OCI-LY7 (cell line): Measurements from ENCODE around the gene MGMT. TPM values are rescaled to one million over a fixed set of nuclear protein-coding genes. Genes with fewer than 3 reads are reported as not detected.

Experiments used
- BruUV-seq: library from RNA; stranded (reverse); fragments of 400-500 nt; replicated peaks from 2 replicates; lab custom pipeline; 2021; lab: Mats Ljungman, UMichigan
- CTCF ChIA-PET: fragments of 300-600 bp; sonication (Branson Sonifier 250); formaldehyde crosslinking; loops from one replicate; lab custom pipeline; 2022; ENCODE audit warnings: antibody characterized with exemption; ENCODE audit not compliant: unreplicated experiment; lab: Charles Lee
- POLR2A ChIA-PET: fragments of 300-600 bp; sonication (Branson Sonifier 250); formaldehyde crosslinking; loops from one replicate; lab custom pipeline; 2022; ENCODE audit warnings: antibody characterized with exemption; lab: Charles Lee
- DNase-seq: peaks from one replicate; pipeline ENCODE4 v3.0.0-alpha.2; 2015; ENCODE audit warnings: low spot score
- H2AFZ ChIP-seq: fragments of 200-600 bp; sonication (generic), shearing (Covaris generic); 2 replicates; pipeline ENCODE4 v1.6.1; 2014; ENCODE audit warnings: mild to moderate bottlenecking, antibody characterized with exemption, low read length, moderate library complexity
- H3K27ac ChIP-seq: fragments of 200-600 bp; sonication (generic); 2 replicates; pipeline ENCODE4 v1.5.1; 2014; ENCODE audit warnings: mixed run types, low read depth, mild to moderate bottlenecking, moderate library complexity, low read length, inconsistent platforms; ENCODE audit not compliant: poor library complexity, severe bottlenecking
- H3K36me3 ChIP-seq: fragments of 200-600 bp; sonication (generic); 2 replicates; pipeline ENCODE4 v1.6.1; 2014; ENCODE audit warnings: mild to moderate bottlenecking, antibody characterized with exemption, low read length, moderate library complexity, mixed read lengths; ENCODE audit not compliant: insufficient read depth
- H3K4me1 ChIP-seq: fragments of 200-600 bp; sonication (generic); 2 replicates; pipeline ENCODE4 v1.5.1; 2014; ENCODE audit warnings: mild to moderate bottlenecking, low read length; ENCODE audit not compliant: insufficient read depth, poor library complexity, severe bottlenecking
- H3K4me2 ChIP-seq: fragments of 200-600 bp; sonication (generic); 2 replicates; pipeline ENCODE4 v1.6.1; 2014; ENCODE audit warnings: mild to moderate bottlenecking, low read length
- H3K4me3 ChIP-seq: fragments of 200-600 bp; sonication (generic); 2 replicates; pipeline ENCODE4 v1.5.1; 2014; ENCODE audit warnings: mild to moderate bottlenecking, low read depth, low read length; ENCODE audit not compliant: poor library complexity, severe bottlenecking
- H3K79me2 ChIP-seq: fragments of 200-600 bp; sonication (generic); 2 replicates; pipeline ENCODE4 v1.6.1; 2016; ENCODE audit warnings: low read depth, mild to moderate bottlenecking, low read length, moderate library complexity, mixed read lengths; ENCODE audit not compliant: insufficient read depth
- H3K9me2 ChIP-seq: fragments of 200-600 bp; sonication (generic); 2 replicates; pipeline ENCODE4 v1.6.1; 2016; ENCODE audit warnings: mild to moderate bottlenecking, low read length, mixed read lengths; ENCODE audit not compliant: insufficient read depth
- H3K9me3 ChIP-seq: fragments of 200-600 bp; sonication (generic); 2 replicates; pipeline ENCODE4 v1.6.1; 2014; ENCODE audit warnings: mild to moderate bottlenecking, mixed run types, low read length, mixed read lengths
- H4K20me1 ChIP-seq: fragments of 200-600 bp; sonication (generic); 2 replicates; pipeline ENCODE4 v1.6.1; 2014; ENCODE audit warnings: mild to moderate bottlenecking, antibody characterized with exemption, low read length, moderate library complexity, mixed read lengths; ENCODE audit not compliant: insufficient read depth
- EZH2phosphoT487 ChIP-seq: fragments of 200-600 bp; sonication (generic); IDR thresholded peaks from 2 replicates; pipeline ENCODE4 v1.6.1; 2018; ENCODE audit warnings: low read depth, borderline replicate concordance, mild to moderate bottlenecking, mixed run types, antibody characterized with exemption, low read length, moderate library complexity, mixed read lengths
- intact Hi-C: fragments of 100-400 bp; cut with micrococcal nuclease; formaldehyde crosslinking; loops from one replicate; pipeline ENCODE4 v1.10.0; 2022; ENCODE audit not compliant: unreplicated experiment
- total RNA-seq, 2 experiments: library from RNA; depleted of rRNA in 1 of 2; stranded (reverse); fragments of >200 nt in 1 of 2; shearing (Covaris generic) in 1 of 2; gene quantifications; 2 replicates each; pipeline ENCODE4 v1.2.3, GENCODE V29; 2014 to 2022
- TF ChIP-seq, protein P1 (sequence below): fragments of 200-600 bp; sonication (generic); conservative IDR thresholded peaks from 2 replicates; pipeline ENCODE4 v1.5.1; 2014; ENCODE audit warnings: mild to moderate bottlenecking, antibody characterized with exemption, low read length, moderate library complexity, mixed read lengths

The MGMT gene
- total RNA-seq, 2 experiments from 2014 or later = 19.7 to 25.0 TPM

DNA sequence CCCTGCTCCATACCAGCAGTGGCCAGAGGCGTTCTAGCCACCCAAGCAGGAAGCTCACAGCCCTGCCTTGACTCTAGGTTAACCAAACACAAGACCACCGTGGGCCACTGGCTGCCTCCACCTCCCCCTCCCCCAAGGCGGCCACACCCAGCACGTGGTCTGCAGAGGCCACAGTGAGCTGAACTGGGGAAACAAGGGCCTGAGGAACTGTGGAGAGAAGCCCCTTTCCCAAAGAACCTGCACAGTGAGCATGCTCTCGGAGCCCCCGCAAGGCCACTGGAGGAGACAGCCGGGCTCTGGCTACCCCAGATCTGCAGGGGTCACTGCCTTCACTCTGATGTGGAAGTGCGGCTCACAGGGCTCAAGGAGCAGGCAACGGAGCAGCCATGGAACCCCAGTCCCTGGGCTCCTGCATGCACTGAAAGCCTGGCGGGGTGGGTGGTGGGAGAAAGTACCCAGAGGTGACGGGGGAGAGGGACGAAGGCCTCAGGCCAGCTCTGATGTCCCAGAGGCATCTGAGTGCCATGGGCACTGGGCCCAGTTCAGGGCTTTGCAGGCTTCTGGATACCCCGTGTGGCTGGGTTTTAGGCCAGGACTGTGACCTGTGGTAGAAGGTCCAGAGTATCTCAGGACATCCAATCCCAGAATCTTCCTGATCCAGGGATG lies 307.8 kb downstream of the MGMT start:
- Histone ChIP-seq H3K9me2 (no peaks in the 10 kb centered on the region), H3K4me1 (no peaks in the 10 kb centered on the region), H3K9me3 (no peaks in the 10 kb centered on the region), H3K79me2 (no peaks in the 10 kb centered on the region), H3K4me2 (no peak overlapping the region), H2AFZ (no peak overlapping the region), H3K4me3 (no peak overlapping the region), H3K27ac (no peak overlapping the region), H3K36me3 (no peaks in the 10 kb centered on the region), H4K20me1 (no peaks in the 10 kb centered on the region)
- no TSS peak for BruUV-seq
- ChIA-PET CTCF (no interaction called here), POLR2A (no interaction called here)
- TF ChIP-seq, protein P1, sequence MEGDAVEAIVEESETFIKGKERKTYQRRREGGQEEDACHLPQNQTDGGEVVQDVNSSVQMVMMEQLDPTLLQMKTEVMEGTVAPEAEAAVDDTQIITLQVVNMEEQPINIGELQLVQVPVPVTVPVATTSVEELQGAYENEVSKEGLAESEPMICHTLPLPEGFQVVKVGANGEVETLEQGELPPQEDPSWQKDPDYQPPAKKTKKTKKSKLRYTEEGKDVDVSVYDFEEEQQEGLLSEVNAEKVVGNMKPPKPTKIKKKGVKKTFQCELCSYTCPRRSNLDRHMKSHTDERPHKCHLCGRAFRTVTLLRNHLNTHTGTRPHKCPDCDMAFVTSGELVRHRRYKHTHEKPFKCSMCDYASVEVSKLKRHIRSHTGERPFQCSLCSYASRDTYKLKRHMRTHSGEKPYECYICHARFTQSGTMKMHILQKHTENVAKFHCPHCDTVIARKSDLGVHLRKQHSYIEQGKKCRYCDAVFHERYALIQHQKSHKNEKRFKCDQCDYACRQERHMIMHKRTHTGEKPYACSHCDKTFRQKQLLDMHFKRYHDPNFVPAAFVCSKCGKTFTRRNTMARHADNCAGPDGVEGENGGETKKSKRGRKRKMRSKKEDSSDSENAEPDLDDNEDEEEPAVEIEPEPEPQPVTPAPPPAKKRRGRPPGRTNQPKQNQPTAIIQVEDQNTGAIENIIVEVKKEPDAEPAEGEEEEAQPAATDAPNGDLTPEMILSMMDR = no peak
- TF ChIP-seq EZH2phosphoT487 = no peak
- intact Hi-C loops = no loop called here
- DNase-seq = no peak

DNA sequence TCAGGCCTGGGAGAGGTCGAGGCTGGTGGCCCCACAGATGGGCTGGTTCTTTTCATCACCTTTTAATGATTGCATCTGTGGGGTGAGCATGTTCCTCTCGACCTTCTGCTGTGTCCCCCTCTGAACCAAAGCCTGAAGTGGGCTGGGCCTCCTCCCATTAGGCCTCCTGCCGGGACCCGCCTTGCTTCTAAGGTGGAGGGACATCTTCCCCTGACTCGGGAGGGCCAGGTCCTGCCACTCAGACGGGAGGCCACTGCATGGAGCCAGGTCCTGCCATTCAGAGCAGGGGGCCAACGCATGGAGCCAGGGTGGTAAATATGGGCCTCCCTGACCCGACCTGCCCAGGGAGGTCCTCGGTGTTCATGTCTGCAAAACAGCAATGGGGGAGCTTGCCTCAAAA lies 308.6 kb downstream of the MGMT start:
- no peak for TF ChIP-seq EZH2phosphoT487
- TF ChIP-seq, protein P1 = no peak
- BruUV-seq = no TSS peak
- ChIA-PET POLR2A (no interaction called here), CTCF (no interaction called here)
- H4K20me1 ChIP-seq = no peaks in the 10 kb centered on the region
- H3K4me3 ChIP-seq = no peak overlapping the region
- DNase-seq = no peak
- no peak overlapping the region for H2AFZ ChIP-seq
- no peak overlapping the region for H3K27ac ChIP-seq
- H3K36me3 ChIP-seq = no peaks in the 10 kb centered on the region
- H3K9me2 ChIP-seq = no peaks in the 10 kb centered on the region
- H3K4me1 ChIP-seq = no peaks in the 10 kb centered on the region
- H3K4me2 ChIP-seq = no peak overlapping the region
- H3K9me3 ChIP-seq = no peaks in the 10 kb centered on the region
- no peaks in the 10 kb centered on the region for H3K79me2 ChIP-seq
- intact Hi-C loops = no loop called here

DNA sequence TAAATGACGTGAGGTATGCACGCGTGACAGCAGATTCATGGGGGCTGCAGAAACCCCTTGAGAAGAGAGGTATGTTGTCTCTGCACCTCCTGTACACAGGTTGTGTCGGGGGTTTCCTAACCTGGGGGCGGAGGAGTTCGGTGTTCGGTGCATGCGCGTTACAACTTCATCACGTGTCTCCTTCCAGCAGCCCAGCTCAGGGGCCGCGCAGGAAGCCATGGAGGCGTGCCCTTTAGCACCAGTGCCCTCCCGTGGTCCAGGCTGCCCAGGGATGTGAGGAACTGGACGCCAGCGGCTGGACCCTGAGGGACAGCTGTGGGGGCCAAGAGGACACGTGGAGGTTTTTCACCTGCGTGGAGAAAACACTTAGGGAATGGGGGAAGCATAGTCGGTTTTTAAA lies 310.6 kb downstream of the MGMT start:
- intact Hi-C loops = no loop called here
- no peak overlapping the region for H3K4me2 ChIP-seq
- DNase-seq = no peak
- no peak overlapping the region for H3K4me3 ChIP-seq
- no peaks in the 10 kb centered on the region for H3K9me3 ChIP-seq
- H4K20me1 ChIP-seq = no peaks in the 10 kb centered on the region
- no peaks in the 10 kb centered on the region for H3K4me1 ChIP-seq
- BruUV-seq = no TSS peak
- POLR2A ChIA-PET = interaction anchor here (0.7 kb wide), 1 partner anchor 51 kb away, joined by 4 read pairs; no protein-coding TSS in a partner anchor
- H3K9me2 ChIP-seq = no peaks in the 10 kb centered on the region
- H3K27ac ChIP-seq = no peak overlapping the region
- H3K79me2 ChIP-seq = no peaks in the 10 kb centered on the region
- TF ChIP-seq, protein P1 = no peak
- TF ChIP-seq EZH2phosphoT487 = no peak
- CTCF ChIA-PET = no interaction called here
- H3K36me3 ChIP-seq = no peaks in the 10 kb centered on the region
- H2AFZ ChIP-seq = no peak overlapping the region
